Measurements from ENCODE around the gene CINP.

GRCh38 chr14:102303664-102304063, 59.0 kb downstream of the CINP start:
- TF ChIP-seq CTCF (IDR thresholded peaks at IDR 0.05 in 4 of 5, conservative IDR thresholded peaks at IDR 0.05 in 1 of 5) (no peak), POLR2A (IDR thresholded peaks at IDR 0.05) (no peak)
